ACC112 (cell line): ENCODE measurements around the gene RPL18.
"Not testable (repeated sequence)": the region's sequence is repeated elsewhere in the genome, so short reads cannot be mapped to it uniquely, and the experiment has no call there.

Source experiments
- H2AFZ ChIP-seq: fragments of 200-600 bp; sonication (generic); one replicate; pipeline ENCODE4 v1.6.0; 2017; ENCODE audit warnings: antibody characterized with exemption, low read length; ENCODE audit not compliant: unreplicated experiment
- H3K27ac ChIP-seq: fragments of 200-600 bp; sonication (generic); 2 replicates; pipeline ENCODE4 v1.5.1; 2014; ENCODE audit warnings: low read depth, mild to moderate bottlenecking, antibody characterized with exemption, low read length, moderate library complexity
- H3K27me3 ChIP-seq: fragments of 200-600 bp; sonication (generic); 2 replicates; pipeline ENCODE4 v1.6.1; 2014; ENCODE audit warnings: mild to moderate bottlenecking, antibody characterized with exemption, low read length, moderate library complexity, mixed read lengths; ENCODE audit not compliant: insufficient read depth
- H3K36me3 ChIP-seq: fragments of 200-600 bp; sonication (generic); 2 replicates; pipeline ENCODE4 v1.6.1; 2016; ENCODE audit warnings: mild to moderate bottlenecking, antibody characterized with exemption, low read length, moderate library complexity, mixed read lengths; ENCODE audit not compliant: insufficient read depth
- H3K4me1 ChIP-seq: fragments of 200-600 bp; sonication (generic); one replicate; pipeline ENCODE4 v1.6.1; 2016; ENCODE audit warnings: low read length, mixed read lengths; ENCODE audit not compliant: insufficient read depth, unreplicated experiment, control insufficient read depth
- H3K4me3 ChIP-seq: fragments of 200-600 bp; sonication (generic); 2 replicates; pipeline ENCODE4 v1.5.1; 2014; ENCODE audit warnings: mild to moderate bottlenecking, low read depth, low read length
- H3K79me2 ChIP-seq: fragments of 200-600 bp; sonication (generic); one replicate; pipeline ENCODE4 v1.6.0; 2016; ENCODE audit warnings: low read length; ENCODE audit not compliant: control insufficient read depth, unreplicated experiment, insufficient read depth

The RPL18 gene

GRCh38 chr19:48596679-48597465 lies 22.1 kb downstream of the RPL18 start:
- Histone ChIP-seq H2AFZ (no peak overlapping the region), H3K36me3 (no peaks in the 10 kb centered on the region), H3K79me2 (no peaks in the 10 kb centered on the region), H3K27me3 (no peaks in the 10 kb centered on the region), H3K4me3 (no peak overlapping the region), H3K4me1 (no peaks in the 10 kb centered on the region), H3K27ac (no peak overlapping the region)

DNA sequence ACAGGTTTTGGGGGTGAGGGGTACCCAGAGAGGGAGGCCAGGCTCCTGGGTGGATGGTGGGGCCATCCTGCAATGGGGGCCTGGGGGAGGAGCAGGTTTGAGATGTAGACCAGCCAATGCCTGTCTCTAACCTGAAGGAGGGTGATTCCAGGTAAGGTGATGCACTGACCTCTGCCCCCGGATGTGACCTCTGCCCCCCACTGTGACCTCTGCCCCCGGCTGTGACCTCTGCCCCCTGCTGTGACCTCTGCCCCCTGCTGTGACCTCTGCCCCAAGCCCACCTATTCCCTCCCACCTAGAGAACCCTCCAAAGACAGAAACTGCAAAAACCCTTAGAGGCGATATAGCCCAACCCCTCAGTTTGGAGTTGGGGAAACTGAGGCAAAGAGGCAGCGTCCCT lies 22.7 kb downstream of the RPL18 start:
- H3K4me1 ChIP-seq, result no peaks in the 10 kb centered on the region
- H3K36me3 ChIP-seq, result no peaks in the 10 kb centered on the region
- no peaks in the 10 kb centered on the region for H3K27me3 ChIP-seq
- no peaks in the 10 kb centered on the region for H3K79me2 ChIP-seq
- H3K4me3 ChIP-seq, result no peak overlapping the region
- no peak overlapping the region for H3K27ac ChIP-seq
- no peak overlapping the region for H2AFZ ChIP-seq

GRCh38 chr19:48595833-48596232 lies 23.1 kb downstream of the RPL18 start:
- H3K4me3 ChIP-seq, result no peak overlapping the region
- H3K27ac ChIP-seq, result no peak overlapping the region
- no peaks in the 10 kb centered on the region for H3K79me2 ChIP-seq
- H2AFZ ChIP-seq, result no peak overlapping the region
- H3K36me3 ChIP-seq, result no peaks in the 10 kb centered on the region
- H3K27me3 ChIP-seq, result no peaks in the 10 kb centered on the region
- H3K4me1 ChIP-seq, result no peaks in the 10 kb centered on the region

GRCh38 chr19:48595171-48595570 lies 23.8 kb downstream of the RPL18 start:
- H2AFZ ChIP-seq, result no peak overlapping the region
- H3K4me3 ChIP-seq, result no peak overlapping the region
- no peaks in the 10 kb centered on the region for H3K79me2 ChIP-seq
- H3K27ac ChIP-seq, result no peak overlapping the region
- H3K4me1 ChIP-seq, result no peaks in the 10 kb centered on the region
- no peaks in the 10 kb centered on the region for H3K27me3 ChIP-seq
- H3K36me3 ChIP-seq, result no peaks in the 10 kb centered on the region

GRCh38 chr19:48591021-48591420 lies 28.0 kb downstream of the RPL18 start:
- Histone ChIP-seq H3K27ac (no peak overlapping the region), H3K27me3 (no peaks in the 10 kb centered on the region), H3K4me3 (no peak overlapping the region), H3K4me1 (no peaks in the 10 kb centered on the region), H2AFZ (no peak overlapping the region), H3K36me3 (no peaks in the 10 kb centered on the region), H3K79me2 (no peaks in the 10 kb centered on the region)

DNA sequence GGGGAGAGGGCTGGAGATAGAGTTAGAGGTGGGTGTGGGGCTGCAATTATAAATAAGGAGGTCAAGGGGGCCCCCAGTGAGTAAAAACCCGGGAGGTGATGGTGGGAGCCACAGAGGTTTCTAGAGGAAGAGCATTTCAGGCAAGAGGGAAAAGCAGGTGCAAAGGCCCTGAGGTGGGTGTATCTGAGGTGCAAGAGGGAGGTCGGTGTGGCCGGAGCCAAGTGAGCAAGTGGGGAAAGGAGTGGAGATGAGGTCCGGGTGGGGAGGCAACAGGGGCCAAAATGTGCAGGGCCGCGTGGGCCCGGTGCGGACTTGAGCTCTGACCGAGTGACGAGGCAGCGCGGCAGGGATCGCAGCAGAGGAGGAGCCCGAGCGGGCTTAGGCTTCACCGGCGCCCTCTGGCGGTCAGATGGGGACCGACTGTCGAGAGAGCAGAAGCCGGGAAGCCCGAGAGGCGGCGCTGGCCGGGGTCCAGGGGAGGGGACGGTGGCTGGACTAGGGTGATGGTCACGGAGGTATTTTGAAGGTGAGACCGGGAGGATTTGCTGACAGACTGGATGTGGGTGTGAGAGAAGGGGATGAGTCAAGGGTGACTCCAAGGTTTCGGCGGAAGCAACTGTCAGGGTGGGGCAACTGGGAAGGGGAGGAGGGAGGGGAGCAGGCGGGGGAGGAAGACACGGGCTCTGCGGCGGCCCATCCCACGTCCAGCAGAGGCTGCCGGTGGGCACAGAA lies 30.1 kb downstream of the RPL18 start:
- Histone ChIP-seq H3K36me3 (no peaks in the 10 kb centered on the region), H3K4me1 (peaks cover 3% of the 10 kb centered on the region), H3K79me2 (no peaks in the 10 kb centered on the region), H3K27me3 (no peaks in the 10 kb centered on the region), H3K4me3 (peak overlapping the region; percentile 50; the same call in 1 of the 2 replicates), H3K27ac (no peak overlapping the region), H2AFZ (no peak overlapping the region)

- H3K36me3 ChIP-seq, result no peaks in the 10 kb centered on the region
- no peaks in the 10 kb centered on the region for H3K27me3 ChIP-seq
- H3K4me1 ChIP-seq, result peaks cover 3% of the 10 kb centered on the region
- H2AFZ ChIP-seq, result no peak overlapping the region
- no peaks in the 10 kb centered on the region for H3K79me2 ChIP-seq
- H3K4me3 ChIP-seq, result no peak overlapping the region
- H3K27ac ChIP-seq, result no peak overlapping the region
These were observed 31.6 kb downstream of the RPL18 start for GRCh38 chr19:48587387-48587786.

DNA sequence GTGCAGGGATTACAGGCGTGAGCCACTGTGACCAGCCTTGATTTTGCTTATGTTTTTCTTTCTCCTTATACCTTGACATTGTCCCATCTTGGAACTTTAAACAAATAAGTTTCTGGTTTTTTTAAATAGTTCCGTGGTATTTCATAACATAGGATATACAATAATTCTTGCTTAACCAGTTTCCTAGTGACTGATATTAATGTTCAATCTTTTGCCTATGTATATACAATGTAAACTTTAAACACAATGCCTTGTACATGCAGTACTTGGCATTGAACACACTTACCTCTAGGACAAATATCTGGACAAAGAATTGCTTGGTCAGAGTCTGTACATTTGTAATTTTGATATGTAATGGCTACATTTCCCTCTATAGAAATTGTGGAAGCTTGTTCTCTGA lies 36.8 kb downstream of the RPL18 start:
- Histone ChIP-seq H3K27me3 (no peaks in the 10 kb centered on the region), H3K79me2 (no peaks in the 10 kb centered on the region), H3K4me1 (peaks cover 3% of the 10 kb centered on the region), H3K27ac (no peak overlapping the region), H3K36me3 (no peaks in the 10 kb centered on the region), H2AFZ (no peak overlapping the region), H3K4me3 (no peak overlapping the region)

GRCh38 chr19:48578891-48579290 lies 40.1 kb downstream of the RPL18 start:
- Histone ChIP-seq H3K27me3 (no peaks in the 10 kb centered on the region), H3K36me3 (no peaks in the 10 kb centered on the region), H3K79me2 (no peaks in the 10 kb centered on the region), H2AFZ (no peak overlapping the region), H3K4me1 (peaks cover 3% of the 10 kb centered on the region), H3K27ac (no peak overlapping the region), H3K4me3 (no peak overlapping the region)

- not testable (repeated sequence) for H3K79me2 ChIP-seq, H3K4me1 ChIP-seq, H2AFZ ChIP-seq, H3K27ac ChIP-seq, H3K4me3 ChIP-seq, H3K27me3 ChIP-seq, H3K36me3 ChIP-seq
These were observed 41.1 kb downstream of the RPL18 start for GRCh38 chr19:48577908-48578307.
